BE2C (cell line): ENCODE measurements around the gene LACC1.

Experiments
- DNase-seq: peaks from one replicate; pipeline ENCODE4 v3.0.0-alpha.2; 2020
- H3K27me3 ChIP-seq: fragments of 250-450 bp; sonication (Bioruptor Pico); 2 replicates; pipeline ENCODE4 v1.5.1; 2020; ENCODE audit warnings: mild to moderate bottlenecking
- H3K36me3 ChIP-seq: fragments of 250-450 bp; sonication (Bioruptor Pico); 2 replicates; pipeline ENCODE4 v1.5.1; 2020; ENCODE audit warnings: mild to moderate bottlenecking
- H3K4me1 ChIP-seq: fragments of 250-450 bp; sonication (Bioruptor Pico); 2 replicates; pipeline ENCODE4 v1.5.1; 2020
- H3K4me3 ChIP-seq: 2 replicates; pipeline ENCODE4 v1.5.1; 2011; ENCODE audit warnings: low read depth, low read length
- H3K9me3 ChIP-seq: fragments of 250-450 bp; sonication (Bioruptor Pico); 2 replicates; pipeline ENCODE4 v1.5.1; 2020
- CTCF ChIP-seq: IDR thresholded peaks from 2 replicates; pipeline ENCODE4 v1.5.1; 2012; ENCODE audit warnings: mild to moderate bottlenecking, low read depth, low read length

The LACC1 gene

GRCh38 chr13:43880214-43880855 is 631 bp downstream of the LACC1 start:
- Histone ChIP-seq H3K4me1 (no peaks in the 10 kb centered on the region), H3K27me3 (peaks cover 10% of the 10 kb centered on the region), H3K9me3 (no peaks in the 10 kb centered on the region), H3K36me3 (no peaks in the 10 kb centered on the region), H3K4me3 (no peak overlapping the region)
- TF ChIP-seq CTCF, result no peak
- no peak for DNase-seq

GRCh38 chr13:43880926-43881325 is 1.2 kb downstream of the LACC1 start:
- DNase-seq, result no peak
- Histone ChIP-seq H3K36me3 (no peaks in the 10 kb centered on the region), H3K27me3 (peaks cover 10% of the 10 kb centered on the region), H3K4me1 (no peaks in the 10 kb centered on the region), H3K4me3 (no peak overlapping the region), H3K9me3 (no peaks in the 10 kb centered on the region)
- no peak for TF ChIP-seq CTCF

- no peaks in the 10 kb centered on the region for H3K9me3 ChIP-seq
- TF ChIP-seq CTCF, result no peak
- no peaks in the 10 kb centered on the region for H3K4me1 ChIP-seq
- no peak overlapping the region for H3K4me3 ChIP-seq
- H3K36me3 ChIP-seq, result no peaks in the 10 kb centered on the region
- no peak for DNase-seq
- H3K27me3 ChIP-seq, result peaks cover 10% of the 10 kb centered on the region
Observed at GRCh38 chr13:43881580-43881979, 1.9 kb downstream of the LACC1 start.

- H3K36me3 ChIP-seq, result no peaks in the 10 kb centered on the region
- H3K4me1 ChIP-seq, result no peaks in the 10 kb centered on the region
- TF ChIP-seq CTCF, result no peak
- H3K9me3 ChIP-seq, result no peaks in the 10 kb centered on the region
- DNase-seq, result no peak
- no peak overlapping the region for H3K4me3 ChIP-seq
- H3K27me3 ChIP-seq, result peaks cover 10% of the 10 kb centered on the region
Observed at GRCh38 chr13:43883631-43884030, 3.9 kb downstream of the LACC1 start.

- Histone ChIP-seq H3K27me3 (peaks cover 10% of the 10 kb centered on the region), H3K36me3 (no peaks in the 10 kb centered on the region), H3K4me3 (no peak overlapping the region), H3K9me3 (no peaks in the 10 kb centered on the region), H3K4me1 (no peaks in the 10 kb centered on the region)
- DNase-seq, result no peak
- TF ChIP-seq CTCF, result no peak
Observed at GRCh38 chr13:43884222-43884621, 4.5 kb downstream of the LACC1 start.

GRCh38 chr13:43894438-43894837 is 14.7 kb downstream of the LACC1 start:
- Histone ChIP-seq H3K36me3 (no peaks in the 10 kb centered on the region), H3K9me3 (no peaks in the 10 kb centered on the region), H3K27me3 (peaks cover 5% of the 10 kb centered on the region), H3K4me3 (no peak overlapping the region), H3K4me1 (no peaks in the 10 kb centered on the region)
- peak; percentile 37 for TF ChIP-seq CTCF
- DNase-seq, result no peak
